HG03097 (cell line): ENCODE measurements around the gene RASSF7.
"Not testable (repeated sequence)": the region's sequence is repeated elsewhere in the genome, so short reads cannot be mapped to it uniquely, and the experiment has no call there.

ENCODE experiments used
- ATAC-seq: cut with Tn5 transposase; IDR thresholded peaks from one replicate; pipeline ENCODE4 v1.9.1; 2021; ENCODE audit not compliant: unreplicated experiment, low FRiP score

The RASSF7 gene

GRCh38 chr11:565921-566509 is 5.2 kb downstream of the RASSF7 start:
- ATAC-seq: no peak

- ATAC-seq: no peak
These were observed 6.3 kb downstream of the RASSF7 start for GRCh38 chr11:567011-567628.

DNA sequence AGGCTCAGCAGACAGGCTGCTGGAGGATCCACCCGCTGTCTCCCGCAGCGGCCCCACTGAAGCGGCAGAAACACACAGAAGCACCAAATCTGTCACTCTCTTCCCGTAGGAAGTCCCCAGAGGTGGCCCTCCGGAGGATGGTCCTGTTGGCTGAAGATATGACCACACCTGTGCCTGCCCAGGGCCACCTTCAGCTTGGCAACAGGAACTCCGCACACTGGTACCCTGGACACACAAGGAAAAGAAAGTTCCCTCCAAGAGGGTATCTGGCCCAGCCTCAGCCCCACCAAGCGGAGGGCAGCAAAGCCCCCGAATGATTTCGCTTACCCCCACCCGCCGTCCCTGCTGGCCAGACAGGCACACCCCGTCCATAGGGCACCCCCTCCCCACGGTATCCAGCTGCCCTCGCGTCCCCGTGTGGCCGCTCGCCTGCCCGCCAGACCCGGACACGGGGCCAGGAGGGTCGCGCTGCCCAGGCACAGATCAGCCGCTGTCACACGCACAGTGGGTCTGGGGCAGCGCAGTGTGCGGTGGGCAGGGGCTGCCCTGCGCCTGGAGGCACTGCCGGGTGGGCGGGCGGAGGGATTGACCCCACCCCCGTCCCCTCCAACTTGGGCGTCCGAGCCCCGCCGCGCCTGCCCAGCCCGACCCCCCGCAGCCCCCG is 7.0 kb downstream of the RASSF7 start:
- no peak for ATAC-seq

- ATAC-seq: peak; percentile 75
These were observed 7.8 kb downstream of the RASSF7 start for GRCh38 chr11:568306-569157.

DNA sequence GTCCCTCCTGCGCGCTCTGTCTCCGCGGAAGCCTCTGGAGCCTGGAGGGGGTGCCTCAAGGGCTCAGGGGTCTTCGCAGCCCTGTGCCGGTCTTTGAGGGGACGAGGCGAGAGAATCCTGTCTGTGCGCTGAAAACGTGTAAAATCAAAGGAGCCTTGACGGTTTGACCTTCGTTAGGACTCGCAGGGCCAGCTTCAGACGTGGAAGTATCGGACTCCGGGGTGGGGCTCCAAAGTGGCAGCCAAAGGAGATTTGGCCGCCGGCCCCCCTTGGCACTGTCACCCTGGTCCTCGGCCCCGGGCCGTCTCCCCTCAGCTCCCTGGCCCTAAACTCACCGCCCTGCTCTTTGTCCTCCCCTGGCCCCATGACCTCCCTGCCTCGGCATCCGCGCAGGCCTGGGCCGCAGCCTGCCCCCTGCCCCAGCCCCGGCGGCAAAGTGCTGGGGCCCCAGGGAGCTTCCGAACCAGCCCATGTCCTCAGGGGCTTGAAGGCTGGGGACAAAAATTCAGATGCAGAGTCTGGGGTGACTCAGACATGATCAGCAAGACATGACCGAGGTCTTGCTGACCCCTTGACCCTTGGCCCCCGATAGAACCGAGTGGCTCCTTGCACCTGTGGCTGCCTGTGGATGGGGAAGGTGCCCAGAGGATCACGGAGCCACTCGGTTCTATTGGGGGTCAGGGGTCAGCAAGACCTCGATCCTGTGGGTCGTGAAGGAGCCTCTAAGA is 8.6 kb downstream of the RASSF7 start:
- ATAC-seq: no peak

DNA sequence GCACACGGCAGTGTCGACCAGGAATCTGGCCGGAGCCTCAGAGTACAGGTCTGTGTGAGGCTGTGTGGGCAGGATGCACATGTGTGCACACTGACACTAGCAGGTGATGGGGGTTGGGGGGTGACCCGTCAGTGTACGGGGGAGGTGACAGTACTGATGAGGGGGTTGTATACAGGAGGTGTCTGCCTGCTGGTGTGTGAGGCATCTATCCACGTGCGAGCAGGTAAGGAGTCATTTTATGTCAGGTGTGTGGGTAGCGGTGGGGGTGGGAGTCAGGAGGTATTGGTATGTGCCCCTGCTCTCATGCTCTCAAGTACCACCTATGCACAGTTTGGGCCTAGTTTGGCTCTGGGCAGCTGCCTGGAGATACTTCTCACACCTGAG is 11.0 kb downstream of the RASSF7 start:
- ATAC-seq: no peak

DNA sequence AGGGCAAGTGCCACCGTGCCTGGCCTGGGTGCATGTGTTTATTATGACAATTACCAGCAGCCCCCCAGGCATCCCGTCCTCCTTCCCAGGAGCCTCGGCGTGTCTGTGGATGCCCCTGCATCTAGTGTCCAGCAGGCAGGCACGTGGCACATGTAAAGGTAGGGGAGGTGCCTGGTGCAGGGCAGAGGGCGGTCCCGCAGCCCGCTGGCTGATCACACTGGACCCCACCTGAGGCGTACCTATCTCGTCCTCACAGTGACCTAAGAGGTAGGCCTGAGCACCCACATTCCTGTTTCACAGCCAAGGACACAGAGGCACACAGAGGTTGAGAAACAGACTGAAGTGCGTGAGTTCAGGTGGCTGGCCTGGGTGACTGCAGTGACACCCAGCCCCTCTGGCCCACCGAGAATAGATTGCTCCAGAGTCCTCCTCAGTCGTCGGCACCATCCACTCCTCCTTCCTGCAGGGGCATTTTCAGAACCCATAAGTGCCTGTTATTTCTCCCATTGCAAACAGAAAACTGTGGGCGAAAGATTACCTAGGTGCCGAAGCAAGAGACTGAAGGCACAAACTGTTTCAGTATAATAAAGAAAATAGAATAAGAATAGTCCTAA is 12.5 kb downstream of the RASSF7 start:
- no peak for ATAC-seq

DNA sequence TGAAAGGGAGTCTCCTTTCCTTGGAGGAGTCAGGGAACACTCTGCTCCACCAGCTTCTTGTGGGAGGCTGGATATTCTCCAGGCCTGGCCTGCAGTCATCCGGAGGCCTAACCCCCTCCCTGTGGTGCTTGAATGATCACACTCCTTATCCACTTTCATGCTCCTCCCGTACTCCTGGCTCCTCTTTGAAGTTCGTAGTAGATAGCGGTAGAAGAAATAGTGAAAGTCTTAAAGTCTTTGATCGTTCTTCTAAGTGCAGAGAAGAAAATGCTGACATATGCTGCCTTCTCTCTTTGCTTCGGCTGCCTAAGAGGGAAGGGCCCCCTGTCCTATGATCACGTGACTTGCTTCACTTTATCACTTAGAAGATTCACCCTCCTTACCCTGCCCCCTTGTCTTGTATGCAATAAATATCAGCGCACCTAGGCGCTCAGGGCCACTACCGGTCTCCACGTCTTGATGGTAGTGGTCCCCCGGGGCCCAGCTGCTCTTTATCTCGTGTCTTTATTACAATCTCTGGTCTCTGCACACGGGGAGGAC is 13.3 kb downstream of the RASSF7 start:
- ATAC-seq: not testable (repeated sequence)

DNA sequence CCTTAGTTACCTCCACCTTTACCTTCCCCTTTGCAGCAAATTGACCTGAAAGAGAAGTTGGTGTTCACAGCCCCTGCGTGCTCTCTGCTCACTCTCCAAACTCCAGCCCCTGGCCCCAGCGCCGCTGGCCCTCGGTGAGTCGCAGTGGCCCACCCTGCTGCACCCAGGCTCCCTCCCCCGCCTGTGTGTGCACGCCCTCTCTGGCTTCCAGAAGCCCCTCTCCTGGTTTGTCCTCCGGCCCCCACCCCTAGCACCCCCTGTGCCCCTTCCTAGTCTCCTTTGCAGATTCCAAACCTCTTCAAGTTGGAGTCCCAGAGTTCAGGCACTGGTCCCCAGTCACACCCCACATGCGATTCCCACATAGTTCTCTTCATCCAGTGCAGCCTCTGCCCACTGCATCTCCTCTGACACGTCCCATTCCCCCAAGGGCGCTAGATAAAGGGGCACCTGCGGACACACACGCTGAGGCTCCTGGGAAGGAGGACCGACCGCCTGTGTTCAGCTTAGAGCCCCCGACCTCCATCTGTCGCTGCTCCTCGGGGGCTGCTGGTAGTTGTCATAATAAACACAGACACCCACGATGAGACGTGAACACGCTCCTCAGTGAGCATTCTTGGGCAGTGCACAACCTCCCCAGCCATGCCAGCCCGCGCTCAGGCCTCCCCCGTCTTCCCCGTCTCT is 14.0 kb downstream of the RASSF7 start:
- ATAC-seq: no peak

- no peak for ATAC-seq
These were observed 14.7 kb downstream of the RASSF7 start for GRCh38 chr11:575313-575995.

DNA sequence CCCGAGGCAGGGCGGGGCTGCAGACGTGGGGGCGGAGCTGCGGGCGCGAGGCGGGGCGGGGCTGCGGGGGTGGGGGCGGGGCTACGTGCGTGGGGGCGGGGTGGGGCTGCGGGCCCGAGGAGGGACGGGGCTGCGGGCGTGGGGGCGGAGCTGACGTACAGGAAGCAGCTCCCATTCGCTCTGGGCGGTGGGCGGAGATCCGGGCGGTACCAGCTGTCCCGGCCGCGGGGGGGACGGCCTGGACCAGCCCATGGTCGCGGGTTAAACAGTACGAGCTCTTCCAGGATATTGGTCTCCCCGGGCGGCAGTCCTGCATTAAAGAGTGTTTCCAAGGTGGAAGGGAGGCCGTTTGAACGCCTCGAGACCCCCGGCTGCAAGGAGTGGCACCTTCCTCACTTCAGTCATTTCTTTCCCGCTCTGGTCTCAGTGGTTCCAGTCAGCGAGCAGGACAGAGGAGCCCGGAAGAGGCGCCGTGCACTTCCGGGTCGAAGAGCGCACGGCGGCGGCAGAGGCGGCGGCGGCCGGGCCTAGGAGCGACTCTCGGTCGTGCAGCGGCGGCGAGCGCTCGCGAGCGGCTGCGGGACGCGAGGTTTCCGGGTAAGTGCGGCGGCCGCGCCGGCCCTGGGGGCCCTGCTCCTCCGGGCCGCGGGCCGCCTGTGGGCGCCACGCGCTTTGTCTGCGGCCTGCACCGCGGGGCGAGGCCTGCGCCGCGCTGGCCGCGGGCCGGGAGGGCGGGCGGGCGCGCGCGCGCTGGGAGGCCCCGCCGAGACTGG is 15.4 kb downstream of the RASSF7 start, which contains the start of gene PHRF1:
Gene PHRF1, plus strand, starts transcription at position 475 of the 773 bp plus-strand sequence. CDS start 5,043 bp downstream, outside the sequence.
- peak; percentile 79 for ATAC-seq

GRCh38 chr11:576811-577610 is 16.2 kb downstream of the RASSF7 start:
- ATAC-seq: no peak

DNA sequence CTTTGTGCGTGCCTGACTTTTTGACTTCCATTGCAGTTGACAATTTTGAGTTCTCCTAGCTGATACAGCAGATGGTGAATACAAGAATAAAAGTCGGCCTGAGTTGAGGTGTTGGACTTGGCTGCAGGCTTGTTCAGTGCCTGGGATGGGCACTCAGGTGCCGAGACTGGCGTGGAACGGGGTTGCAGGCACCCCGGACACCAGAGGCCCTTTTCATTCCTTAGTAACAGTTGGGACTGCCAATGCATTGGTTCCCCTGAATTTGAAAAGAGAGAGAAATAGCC is 16.8 kb downstream of the RASSF7 start:
- ATAC-seq: no peak

- ATAC-seq: no peak
These were observed 17.7 kb downstream of the RASSF7 start for GRCh38 chr11:578276-579035.

DNA sequence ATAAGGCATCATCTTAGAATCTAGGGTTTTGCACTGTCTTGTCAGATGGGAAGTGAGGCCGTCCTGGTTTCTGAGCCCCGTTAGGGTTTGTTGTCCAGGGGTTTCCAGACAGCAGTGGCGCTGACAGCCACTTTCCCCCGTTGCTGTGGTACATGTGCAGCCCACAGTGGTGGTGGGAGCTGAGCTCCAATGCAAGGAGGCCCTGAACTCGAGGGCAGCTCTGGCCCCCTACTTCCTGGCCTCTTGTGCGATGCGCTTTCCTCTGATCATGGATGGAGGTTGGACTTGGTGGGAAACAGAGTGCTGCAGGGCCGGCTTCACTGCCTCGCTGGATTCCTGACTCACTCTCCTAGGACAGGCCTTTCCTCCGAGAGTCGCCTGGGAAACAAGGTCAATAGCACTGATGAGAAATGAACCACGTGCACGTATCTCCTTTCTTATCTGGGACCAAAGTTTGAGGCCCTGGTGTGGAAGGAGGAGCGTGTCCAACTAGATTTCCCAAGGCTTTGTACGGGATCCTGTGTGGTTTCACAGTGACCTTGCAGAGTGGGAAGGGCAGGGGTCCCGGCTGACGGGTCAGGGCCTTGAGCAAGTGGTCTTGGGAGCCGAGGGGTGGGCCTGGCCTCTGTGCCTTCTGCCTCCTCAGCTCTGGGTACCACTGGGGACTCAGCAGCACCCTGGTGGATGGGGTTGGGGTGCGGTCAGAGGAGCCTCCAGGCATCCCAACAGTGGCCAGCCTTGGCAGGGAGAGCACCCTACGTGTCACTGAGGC is 19.2 kb downstream of the RASSF7 start:
- no peak for ATAC-seq

DNA sequence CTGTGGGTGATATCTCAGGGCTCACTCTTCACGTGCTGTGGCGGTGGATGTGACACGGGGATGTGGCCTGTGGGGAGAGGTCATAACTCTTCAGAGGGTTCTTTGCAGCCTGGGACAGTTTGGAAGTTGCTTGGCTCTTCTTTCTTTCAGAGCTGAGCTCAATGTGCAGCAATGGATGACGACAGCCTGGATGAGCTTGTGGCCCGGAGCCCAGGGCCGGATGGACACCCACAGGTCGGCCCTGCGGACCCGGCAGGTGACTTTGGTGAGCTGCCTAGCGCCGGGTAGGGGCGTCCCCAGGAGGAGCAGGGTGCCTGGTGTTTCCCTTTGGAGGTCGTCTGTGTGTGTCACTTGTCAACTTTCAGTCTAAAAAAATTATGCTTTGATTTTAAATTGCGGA is 20.6 kb downstream of the RASSF7 start:
- ATAC-seq: no peak
